ENCODE measurements around the gene ASIP.
A peak's percentile ranks its signal among the peaks of the same experiment; 100 is the strongest.
"Not testable (repeated sequence)": the region's sequence is repeated elsewhere in the genome, so short reads cannot be mapped to it uniquely, and the experiment has no call there.

The ASIP gene

DNA sequence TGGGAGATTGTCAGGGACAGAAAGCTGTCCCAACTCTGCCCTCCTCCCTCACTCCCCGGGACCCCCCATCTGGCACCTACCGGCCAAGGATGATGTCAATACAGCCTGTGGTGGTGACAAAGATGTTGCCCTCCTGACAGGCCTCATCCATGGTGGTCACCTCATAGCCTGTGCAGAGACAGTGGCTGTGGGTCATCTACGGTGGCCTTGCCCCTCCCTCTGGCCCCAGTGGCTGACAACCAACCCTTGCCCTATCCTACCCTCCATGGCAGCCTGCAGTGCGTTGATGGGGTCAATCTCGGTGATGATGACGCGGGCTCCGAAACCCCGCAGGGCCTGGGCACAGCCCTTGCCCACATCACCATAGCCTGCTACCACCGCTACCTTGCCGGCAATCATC lies 49.2 kb downstream of the ASIP start:
- no peak for DNase-seq

DNA sequence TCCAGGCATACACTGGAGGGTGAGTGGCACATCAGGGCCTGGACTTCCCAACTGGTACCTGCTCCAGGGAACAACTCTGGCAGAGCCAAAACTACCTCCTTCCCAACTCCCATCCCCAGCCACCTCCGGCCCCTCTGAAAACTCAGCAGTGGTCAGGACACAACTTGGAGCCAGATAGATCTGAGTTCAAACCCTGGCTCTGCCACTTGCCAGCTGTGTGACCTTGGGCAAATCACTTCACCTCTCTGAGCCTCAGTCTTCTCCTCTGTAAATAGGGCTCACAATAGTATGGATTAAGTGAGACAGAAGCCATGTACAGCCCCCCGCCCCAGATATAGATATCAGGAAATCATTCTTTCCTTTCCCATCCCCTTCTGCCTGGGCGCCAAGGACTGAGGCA lies 51.3 kb downstream of the ASIP start:
- no peak for DNase-seq

DNA sequence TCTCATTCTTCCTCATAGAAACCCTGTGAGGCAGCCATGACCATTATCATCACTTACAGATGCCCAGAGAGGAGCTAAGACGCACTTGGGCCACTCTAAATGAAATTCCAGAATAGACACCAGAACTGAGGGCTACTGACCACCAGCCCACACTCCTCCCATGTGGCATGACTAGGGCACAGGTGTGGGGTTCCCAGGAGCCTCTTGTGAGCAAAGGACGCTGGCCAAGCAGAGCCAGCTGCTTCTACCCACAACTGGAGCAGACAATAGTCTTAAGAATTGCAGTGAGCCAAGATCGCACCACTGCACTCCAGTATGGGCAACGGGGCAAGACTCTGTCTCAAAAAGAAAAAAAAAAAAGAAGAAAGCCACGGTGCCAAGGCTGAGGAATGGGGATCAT lies 51.9 kb downstream of the ASIP start:
- no peak for DNase-seq

DNA sequence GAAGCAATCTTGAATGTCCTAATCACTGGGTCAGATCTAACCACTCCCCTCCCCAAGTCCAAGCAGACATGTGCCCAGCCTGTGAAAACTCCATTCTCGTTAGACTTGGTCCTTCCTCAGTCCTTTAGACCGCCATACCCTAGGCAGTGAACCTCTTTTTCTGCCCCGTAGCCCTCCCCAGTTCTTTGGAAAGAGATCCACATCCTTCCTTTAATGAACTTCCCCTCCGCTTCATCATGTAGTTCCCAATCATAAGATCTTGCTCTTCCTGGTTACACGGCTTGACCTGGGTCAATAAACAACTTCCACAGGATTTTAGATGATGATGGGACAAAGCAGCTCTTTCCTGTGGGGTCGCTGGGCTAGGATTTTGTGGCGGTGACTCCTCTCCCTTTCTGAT lies 52.4 kb downstream of the ASIP start:
- DNase-seq = no peak

DNA sequence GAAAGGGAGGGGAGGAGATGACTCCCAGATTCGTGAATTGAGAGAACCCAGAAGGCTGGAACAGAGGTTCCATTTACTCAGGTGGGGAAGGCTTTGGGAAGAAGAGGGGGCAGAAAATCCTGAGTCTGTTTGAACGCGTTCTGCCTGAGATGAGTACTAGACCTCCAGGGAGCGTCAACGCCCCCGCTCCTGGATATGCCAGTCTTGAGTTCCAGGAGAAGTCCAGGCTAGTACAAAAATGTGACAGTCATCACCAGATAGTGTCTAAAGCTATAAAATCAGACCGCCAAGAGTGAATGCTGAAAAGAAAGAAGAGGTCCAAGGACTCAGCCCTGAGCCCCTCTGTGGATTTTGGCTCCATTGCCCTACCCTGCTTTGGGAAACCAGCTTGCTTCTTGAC lies 53.3 kb downstream of the ASIP start:
- no peak for DNase-seq

DNA sequence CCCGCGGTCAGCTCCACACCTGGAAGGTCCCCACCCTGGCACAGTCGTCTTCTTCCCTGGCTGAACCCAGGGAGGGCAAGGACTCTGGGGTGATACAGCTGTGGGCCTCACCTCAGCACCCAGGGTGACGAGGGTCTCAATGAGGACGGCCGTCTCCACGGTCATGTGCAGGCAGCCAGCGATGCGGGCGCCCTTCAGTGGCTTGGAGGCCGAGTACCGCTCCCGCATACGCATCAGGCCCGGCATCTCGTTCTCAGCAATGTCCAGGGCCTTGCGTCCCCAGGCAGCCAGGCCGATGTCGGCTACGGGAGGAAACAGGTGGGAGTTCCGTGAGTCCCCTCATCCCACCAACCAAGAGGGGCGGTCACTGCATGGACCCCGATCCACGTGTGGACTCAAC lies 54.1 kb downstream of the ASIP start:
- no peak for DNase-seq

DNA sequence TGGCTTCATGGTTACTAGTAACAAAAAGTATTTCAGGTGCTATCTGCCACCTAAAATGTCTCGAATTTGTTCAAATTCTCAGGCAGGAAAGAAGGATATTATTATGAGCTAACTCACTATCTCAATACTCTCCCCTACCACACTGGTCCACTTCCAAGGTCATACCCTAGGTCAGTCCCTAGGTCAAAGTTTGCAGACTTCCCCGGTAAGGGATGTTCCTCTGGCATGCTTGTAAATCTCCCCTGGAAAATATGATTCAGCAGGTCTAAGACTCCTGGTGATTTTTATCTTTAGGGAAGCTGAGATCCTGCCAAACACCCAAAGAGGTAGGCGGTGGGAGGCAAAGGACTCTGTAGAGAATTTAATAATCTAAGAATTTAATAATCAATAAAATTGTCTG lies 55.2 kb downstream of the ASIP start:
- no peak for DNase-seq

DNA sequence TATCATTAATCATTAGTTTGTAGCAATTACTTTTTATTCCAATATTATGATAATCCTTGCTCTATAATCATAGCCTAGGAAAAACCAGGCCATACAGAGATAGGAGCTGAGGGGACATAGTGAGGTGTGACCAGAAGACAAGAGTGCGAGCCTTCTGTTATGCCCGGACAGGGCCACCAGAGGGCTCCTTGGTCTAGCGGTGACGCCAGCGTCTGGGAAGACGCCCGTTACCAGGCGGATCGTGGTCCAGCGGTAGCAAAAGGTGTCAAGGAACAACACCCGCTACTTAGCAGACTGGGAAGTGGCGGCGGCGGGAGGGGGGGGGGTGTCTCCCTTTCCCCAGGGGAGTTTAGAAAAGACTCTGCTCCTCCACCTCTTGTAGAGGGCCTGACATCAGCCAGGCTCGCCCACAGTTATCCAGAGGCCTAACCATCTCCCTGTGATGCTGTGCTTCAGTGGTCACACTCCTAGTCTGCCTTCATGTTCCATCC lies 57.1 kb downstream of the ASIP start:
- not testable (repeated sequence) for DNase-seq

DNA sequence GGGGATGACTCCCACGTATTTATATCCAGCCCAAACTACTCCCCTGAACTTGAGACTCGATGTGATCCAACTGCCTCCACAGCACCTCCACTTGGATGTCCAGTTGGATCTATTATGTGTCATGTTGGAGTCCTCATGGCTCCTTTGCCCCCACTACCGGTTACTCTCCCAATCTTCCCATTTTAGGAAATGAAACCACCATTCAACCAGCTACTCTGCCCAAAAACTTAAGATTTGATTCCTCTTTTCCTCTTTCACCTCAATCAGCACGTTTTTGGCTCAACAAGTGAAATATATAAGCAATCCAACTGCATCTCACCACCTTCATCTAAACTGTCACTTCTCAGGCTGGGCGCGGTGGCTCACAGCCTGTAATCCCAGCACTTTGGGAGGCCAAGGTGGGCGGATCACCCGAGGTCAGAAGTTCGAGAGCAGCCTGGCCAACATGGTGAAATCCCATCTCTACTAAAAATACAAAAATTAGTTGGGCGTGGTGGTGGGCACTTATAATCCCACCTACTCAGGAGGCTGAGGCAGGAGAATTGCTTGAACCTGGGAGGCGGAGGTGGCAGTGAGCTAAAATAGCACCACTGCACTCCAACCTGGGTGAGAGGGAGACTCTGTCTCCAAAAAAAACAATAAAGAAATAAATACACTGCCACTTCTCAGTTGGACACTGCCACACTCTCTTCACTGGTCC lies 58.5 kb downstream of the ASIP start:
- no peak for DNase-seq

DNA sequence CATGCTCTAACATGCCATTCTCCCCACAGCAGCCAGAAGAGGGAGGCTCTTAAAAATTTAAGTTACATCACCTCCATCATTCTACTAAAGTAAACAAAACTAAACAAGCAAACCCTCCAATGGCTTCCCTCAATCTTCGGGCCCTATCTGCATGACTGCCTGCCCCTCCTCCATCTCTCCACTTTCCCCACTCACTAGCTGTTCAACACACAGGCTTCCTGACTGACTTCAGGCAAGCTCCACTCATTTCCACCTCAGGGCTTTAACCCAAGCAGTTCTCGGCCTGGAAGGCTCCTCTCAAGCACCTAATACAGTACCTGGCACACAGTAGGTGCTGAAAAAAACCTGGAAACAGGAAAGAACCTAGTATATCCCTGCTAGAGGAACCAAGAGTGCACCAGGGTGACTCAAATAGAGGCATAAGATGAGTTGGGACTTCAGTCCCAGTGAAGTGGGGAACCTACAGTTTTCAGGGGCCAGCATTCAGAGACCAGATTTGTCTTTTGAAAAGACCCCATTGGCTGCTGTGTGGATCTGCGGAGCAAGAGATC lies 59.1 kb downstream of the ASIP start:
- no peak for DNase-seq

DNA sequence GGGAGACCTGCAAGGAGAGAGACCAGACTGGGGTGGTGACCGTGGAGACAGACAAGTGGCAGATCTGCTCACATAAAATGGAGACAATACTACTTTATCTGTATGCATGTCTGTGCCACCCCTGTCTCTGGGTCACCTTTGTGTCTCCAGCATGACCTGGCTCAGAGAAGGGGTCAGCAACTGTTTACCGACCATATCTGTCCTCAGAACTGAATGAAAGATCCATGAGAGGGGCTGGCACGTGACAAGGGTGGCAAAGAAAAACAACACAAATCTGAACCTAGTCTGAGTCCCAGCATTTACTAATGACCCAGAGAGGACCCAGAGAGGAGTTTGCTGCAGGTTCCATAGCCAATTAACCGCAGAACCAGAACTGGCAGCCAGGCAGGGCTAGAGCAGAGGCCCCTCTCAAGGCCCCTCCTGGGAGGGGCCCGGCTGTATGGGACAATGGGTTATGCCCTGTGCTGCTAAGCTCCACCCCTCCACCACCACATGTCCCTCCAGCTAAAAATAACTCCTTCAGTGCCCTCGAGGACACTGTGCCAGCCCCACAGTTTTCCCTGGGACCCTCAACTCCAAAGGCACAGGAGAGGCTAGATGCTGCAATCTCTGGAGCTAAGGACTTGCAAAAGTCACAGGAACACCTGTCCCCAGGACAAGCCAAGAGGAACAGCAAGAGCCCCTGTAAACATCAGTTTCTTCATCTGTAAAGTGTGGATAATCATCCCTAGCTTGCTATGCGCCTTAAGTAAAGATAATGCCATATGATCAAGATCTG lies 59.8 kb downstream of the ASIP start:
- no peak for DNase-seq

DNA sequence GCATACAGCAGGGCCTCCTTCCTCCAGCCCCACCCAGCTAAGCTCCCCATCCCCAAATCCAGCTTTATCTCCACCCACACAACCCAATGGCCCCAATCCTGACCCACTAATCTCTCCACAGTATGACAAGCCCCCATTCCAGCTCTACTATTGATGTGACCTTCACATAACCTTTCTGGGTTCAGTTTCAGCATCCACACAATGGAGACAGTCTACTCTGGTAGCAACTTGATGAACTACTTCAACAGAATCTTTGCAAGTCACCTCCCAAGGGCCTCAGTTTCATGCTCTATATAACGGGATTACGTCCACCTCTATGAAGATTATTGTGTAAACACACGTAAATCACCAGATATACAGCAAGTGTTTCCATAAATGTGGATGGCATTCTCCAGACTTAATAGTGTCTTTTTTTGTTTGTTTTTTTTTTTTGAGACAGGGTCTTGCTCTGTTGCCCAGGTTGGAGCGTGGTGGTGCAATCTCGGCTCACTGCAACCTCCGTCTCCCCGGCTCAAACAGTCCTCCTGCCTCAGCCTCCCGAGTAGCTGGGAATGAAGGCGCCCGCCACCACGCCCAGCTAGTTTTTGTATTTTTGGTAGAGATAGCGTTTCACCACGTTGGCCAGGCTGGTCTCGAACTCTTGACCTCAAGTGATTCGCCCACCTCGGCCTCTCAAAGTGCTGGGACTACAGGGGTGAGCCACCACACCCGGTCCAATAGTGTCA lies 60.5 kb downstream of the ASIP start:
- no peak for DNase-seq

DNA sequence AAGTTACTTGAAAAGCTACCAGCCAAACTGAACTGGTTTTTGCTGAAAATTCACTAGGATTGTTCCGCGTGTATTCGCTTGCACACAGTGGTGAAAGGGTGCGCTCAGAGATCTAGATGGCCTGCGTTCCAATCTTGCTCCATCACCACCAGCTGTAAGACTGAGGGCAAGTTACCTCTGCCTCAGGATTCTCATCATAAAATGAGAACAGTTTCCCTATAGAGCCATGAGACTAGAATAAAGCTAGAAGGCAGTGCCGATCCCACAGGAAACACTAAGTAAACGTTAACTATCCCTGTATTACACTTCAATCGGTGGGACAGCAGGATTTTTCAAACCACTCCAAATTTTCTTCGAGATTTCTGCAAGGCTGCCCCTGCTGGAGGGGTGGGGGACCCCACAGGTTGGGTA lies 61.1 kb downstream of the ASIP start:
- DNase-seq = peak in 1 of 5 experiments; percentile 8

DNA sequence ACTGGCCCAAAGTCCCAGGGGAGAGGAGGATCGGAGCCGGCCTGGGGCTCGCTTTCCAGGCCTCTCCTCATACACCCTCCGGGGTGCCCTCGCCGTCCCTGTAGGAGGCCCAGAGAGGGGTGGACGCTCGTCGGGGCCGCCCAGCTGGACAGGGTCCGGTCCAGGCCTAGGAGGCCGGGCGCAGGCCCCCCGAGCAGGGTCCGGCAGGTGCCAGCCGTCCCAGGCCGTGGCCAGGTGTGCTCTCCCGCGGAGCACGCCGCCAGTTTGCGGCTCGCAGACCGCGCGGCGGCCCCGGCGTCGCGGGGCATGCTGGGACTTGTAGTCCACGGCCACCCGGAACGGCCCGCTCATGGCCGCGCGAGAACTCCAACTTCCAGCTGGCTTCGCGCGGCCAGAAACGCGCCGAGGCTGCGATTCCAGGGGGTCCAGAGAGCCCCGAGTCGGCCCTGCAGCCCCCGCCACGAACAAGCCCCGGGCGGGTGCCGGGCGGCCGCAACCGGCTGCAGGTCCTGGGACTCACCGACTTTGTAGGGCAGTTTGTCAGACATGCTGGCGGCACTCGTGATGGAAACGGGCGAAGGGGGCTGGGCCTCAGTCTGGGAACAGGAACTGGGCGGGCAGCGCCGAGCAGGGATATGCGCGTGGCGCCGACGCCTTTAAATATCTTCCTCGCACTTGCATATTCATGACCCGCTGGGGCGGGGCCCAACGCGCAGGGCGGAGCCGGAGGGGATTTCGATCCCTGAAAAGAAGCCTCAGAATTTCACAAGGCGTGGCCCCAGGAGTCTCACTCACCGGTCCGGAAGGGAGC lies 61.7 kb downstream of the ASIP start, which contains the start of gene AHCY:
AHCY (minus strand) TSS at position 633 of the 811 bp plus-strand sequence; CDS start at position 548, 85 bp downstream.
- DNase-seq = peak; percentile 86 to 95 (median 90)

DNA sequence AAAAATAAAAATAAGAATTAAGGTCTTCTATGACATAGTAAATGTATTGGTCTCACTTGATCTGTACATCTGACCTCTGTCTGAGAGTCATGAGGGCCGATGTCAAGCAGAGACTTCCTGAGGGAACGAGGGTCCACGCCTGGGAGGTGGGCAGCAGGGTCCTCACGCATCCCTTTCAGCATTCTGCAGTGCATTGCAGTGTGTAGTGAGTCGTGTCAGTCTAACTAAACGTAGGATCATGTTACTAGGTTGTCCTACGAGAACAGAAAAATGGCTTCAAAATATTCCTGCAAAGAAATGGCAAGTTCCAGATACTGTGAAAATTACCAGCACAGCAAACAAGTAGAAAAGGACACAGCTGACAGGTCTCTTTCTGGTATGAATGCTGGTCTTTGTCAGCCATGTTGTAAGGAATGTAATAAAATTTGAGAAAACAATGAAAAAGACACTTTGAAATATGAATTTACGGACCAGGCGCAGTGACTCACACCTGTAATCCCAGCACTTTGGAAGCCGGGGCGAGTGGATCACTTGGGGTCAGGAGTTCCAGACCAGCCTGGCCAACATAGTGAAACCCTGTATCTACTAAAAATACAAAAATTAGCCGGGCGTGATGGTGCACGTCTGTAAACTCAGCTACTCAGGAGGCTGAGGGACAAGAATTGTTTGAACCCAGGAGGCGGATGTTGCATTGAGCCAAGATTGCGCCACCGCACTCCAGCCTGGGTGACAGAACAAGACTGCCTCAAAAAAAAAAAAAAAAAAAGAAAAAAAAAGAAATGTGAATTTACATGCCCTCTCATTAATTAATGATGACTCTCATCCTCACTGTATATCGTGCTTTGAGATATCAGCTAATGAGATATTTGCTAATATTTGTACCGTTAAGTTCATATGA lies 64.4 kb downstream of the ASIP start:
- no peak for DNase-seq

DNA sequence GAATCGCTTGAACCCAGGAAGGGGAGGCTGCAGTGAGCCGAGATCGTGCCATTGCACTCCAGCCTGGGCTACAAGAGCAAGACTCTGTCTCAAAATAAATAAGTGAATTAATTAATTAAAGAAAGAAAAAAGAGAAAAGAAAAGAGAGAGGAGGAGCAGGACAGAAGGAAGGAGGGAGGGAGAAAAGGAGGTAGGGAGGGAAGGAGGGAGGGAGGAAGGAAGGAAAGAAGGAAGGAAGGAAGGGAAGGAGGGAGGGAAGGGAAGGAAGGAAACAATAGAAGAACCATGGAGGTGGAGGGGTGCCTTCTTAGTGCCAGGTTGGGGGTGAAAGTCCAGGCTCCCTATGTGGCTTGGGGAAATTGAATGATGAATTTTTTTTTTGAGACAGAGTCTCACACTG lies 68.5 kb downstream of the ASIP start:
- no peak for DNase-seq

DNA sequence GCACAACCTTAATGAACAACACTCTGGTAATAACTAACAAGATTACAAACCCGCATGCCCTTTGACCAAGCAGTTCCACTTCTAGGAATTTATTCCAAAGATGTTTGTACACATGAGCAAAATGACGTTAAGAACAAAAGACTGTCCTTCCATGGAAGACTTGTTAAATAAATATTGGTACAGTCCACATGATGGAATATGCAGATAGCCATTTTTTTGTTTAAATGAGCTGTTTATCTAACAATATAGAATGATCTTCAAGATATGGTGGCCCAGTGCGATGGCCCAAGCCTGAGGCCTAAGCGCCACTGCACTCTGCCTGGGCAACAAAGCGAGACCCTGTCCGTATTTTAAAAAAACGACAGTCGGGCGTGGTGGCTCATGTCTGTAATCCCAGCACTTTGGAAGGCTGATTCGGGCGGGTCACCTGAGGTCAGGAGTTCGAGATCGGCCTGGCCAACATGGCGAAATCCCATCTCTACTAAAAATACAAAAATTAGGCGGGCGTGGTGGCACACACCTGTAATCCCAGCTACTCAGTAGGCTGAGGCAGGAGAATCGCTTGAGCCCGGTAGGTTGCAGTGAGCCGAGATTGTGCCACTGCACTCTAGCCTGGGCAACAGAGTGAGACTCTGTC lies 69.4 kb downstream of the ASIP start:
- DNase-seq = no peak

DNA sequence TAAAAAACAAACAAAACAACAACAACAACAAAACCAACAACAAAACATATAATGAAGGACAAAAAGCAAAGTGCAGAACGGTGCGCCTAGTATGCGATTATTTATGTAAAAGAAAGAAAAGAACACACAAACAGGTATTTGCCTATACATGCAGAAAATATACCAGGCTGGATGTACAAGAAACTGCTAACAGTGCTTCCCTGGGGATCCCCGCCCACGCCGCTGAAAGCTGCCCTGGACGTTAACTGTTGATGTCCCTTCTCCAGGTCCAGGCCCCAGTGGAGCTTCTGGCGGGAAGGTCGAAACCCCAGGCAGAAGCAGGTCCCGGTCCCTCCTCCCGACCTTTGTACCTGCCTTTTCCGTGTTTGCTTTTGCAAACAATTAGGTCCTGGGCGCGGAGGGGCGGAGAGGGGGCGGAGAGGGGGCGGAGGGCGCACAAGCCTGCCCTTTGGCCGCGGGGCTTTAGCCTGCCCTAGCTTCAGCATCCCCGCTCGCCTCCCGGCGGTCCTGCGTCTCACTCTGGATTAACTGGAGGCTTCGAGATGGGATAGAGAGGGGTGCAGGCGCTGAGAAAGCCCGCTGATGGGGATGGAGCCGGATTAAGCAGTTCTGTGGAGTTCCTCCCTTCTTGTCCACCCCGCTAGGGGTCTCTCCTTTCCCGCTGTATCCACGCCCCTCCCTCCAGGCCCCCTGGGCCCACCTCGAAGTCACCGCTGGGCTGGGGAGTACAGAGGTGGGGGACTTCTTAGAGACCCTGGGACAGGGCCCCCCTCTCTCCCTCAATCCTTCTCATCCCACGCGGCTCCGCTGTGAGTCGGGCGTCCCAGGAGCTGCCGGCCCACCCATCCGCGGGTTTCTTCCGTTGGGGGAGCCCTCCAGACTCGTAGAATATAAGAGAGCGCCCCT lies 70.1 kb downstream of the ASIP start:
- no peak for DNase-seq

DNA sequence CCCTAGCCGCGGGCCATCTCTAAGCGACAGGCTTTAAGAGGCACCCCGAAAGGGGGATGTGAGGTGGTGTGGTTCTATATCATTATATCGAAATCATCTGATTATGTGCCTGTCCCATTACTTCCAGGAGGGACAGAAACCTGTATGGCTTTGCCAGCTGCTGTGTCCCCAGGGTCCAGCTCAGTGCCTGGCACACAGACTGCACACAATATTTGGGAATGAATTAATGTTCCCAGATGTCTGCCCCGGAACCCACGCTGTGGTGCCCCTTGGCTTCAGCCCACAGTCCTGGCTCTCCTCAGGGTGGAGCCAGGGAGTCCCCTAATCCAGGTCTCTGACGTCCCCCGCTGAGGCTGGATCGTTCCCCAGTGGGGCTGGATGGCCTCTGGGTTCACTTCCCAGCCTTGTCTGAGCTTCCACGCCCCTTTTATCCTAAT lies 70.8 kb downstream of the ASIP start:
- no peak for DNase-seq

Measured in T-helper 2 cell (primary cell).